Suppressor macrophage (primary cell): ENCODE results near the gene PDGFA.

Experiments
- DNase-seq, 4 experiments: peaks; one replicate each; pipeline ENCODE4 v3.0.0-alpha.2; 2020 to 2022
- total RNA-seq, 17 experiments: gene quantifications; one replicate each; lab custom pipeline; 2026; ENCODE audit warnings: mixed read lengths in 6 of 17, inconsistent platforms in 3 of 17; lab: John Stamatoyannopoulos, UW

The PDGFA gene
- total RNA-seq, result 1.5 to 79.7 (median 9.4) reads per million in 17 experiments

GRCh38 chr7:519484-520390, at the start of gene PDGFA:
Gene PDGFA, minus strand, starts transcription at chr7:519846. Its CDS starts 845 bp downstream, at chr7:519001.
- DNase-seq, result peak; percentile 52 to 81 (median 66)

- DNase-seq, result no peak
Observed at GRCh38 chr7:568031-568951, 48.6 kb upstream of the PDGFA start.

GRCh38 chr7:567305-567883, 47.7 kb upstream of the PDGFA start:
- no peak for DNase-seq

- no peak for DNase-seq
Observed at GRCh38 chr7:566100-566499, 46.5 kb upstream of the PDGFA start.

GRCh38 chr7:564176-564865, 44.7 kb upstream of the PDGFA start:
- no peak for DNase-seq

- no peak for DNase-seq
Observed at GRCh38 chr7:563629-564170, 44.1 kb upstream of the PDGFA start.

GRCh38 chr7:562789-563628, 43.4 kb upstream of the PDGFA start:
- DNase-seq, result no peak

GRCh38 chr7:562374-562675, 42.7 kb upstream of the PDGFA start:
- DNase-seq, result no peak

- no peak for DNase-seq
Observed at GRCh38 chr7:561631-562373, 42.2 kb upstream of the PDGFA start.

GRCh38 chr7:560966-561630, 41.5 kb upstream of the PDGFA start:
- DNase-seq, result no peak

GRCh38 chr7:559396-559705, 39.7 kb upstream of the PDGFA start:
- DNase-seq, result no peak

- DNase-seq, result no peak
Observed at GRCh38 chr7:557558-557881, 37.9 kb upstream of the PDGFA start.

- DNase-seq, result no peak
Observed at GRCh38 chr7:556837-557557, 37.4 kb upstream of the PDGFA start.

GRCh38 chr7:556291-556826, 36.7 kb upstream of the PDGFA start:
- no peak for DNase-seq

- no peak for DNase-seq
Observed at GRCh38 chr7:555551-556160, 36.0 kb upstream of the PDGFA start.

GRCh38 chr7:553636-554111, 34.0 kb upstream of the PDGFA start:
- DNase-seq, result no peak

- no peak for DNase-seq
Observed at GRCh38 chr7:552868-553635, 33.4 kb upstream of the PDGFA start.
